ENCODE results near the gene GIGYF2.

The GIGYF2 gene

GRCh38 chr2:232860593-232861241, 163.6 kb downstream of the GIGYF2 start:
- H3K4me3 ChIP-seq (ENCODE audit: low read depth, low read length): no peak overlapping the region
- H3K27ac ChIP-seq: no peak overlapping the region
- H3K36me3 ChIP-seq (replicated peaks): peaks cover 25% of the 10 kb centered on the region
- TF ChIP-seq, protein P1, sequence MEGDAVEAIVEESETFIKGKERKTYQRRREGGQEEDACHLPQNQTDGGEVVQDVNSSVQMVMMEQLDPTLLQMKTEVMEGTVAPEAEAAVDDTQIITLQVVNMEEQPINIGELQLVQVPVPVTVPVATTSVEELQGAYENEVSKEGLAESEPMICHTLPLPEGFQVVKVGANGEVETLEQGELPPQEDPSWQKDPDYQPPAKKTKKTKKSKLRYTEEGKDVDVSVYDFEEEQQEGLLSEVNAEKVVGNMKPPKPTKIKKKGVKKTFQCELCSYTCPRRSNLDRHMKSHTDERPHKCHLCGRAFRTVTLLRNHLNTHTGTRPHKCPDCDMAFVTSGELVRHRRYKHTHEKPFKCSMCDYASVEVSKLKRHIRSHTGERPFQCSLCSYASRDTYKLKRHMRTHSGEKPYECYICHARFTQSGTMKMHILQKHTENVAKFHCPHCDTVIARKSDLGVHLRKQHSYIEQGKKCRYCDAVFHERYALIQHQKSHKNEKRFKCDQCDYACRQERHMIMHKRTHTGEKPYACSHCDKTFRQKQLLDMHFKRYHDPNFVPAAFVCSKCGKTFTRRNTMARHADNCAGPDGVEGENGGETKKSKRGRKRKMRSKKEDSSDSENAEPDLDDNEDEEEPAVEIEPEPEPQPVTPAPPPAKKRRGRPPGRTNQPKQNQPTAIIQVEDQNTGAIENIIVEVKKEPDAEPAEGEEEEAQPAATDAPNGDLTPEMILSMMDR (IDR thresholded peaks at IDR 0.05; ENCODE audit: low read depth, low read length, missing control alignments): no peak
- DNase-seq: no peak
- H3K27me3 ChIP-seq (replicated peaks): no peaks in the 10 kb centered on the region
- in situ Hi-C loops (cut with HindIII; ENCODE audit: low pct_ligation_motif_present, low sequenced_read_pairs): no loop called here

DNA sequence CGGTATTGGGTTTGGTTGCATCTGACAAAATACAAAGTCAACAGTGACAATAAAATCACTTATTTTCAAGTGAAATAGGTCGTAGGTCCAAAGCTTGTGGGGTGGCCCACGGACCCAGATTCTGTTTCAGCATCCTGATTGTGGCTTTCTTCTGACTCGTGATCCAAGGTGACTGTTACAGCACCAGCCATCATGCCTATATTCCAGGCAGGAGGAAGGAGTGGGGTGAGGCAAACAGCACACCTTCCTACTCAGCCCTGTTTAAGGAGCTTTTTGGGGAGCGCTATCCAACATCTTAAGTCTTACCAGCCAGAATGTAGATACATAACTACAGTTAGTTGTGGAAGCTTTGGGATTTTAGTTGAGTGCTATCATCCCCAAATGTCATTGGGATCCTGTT, 164.2 kb downstream of the GIGYF2 start:
- no peak overlapping the region for H3K4me3 ChIP-seq (ENCODE audit: low read depth, low read length)
- H3K36me3 ChIP-seq (replicated peaks): peaks cover 25% of the 10 kb centered on the region
- DNase-seq: no peak
- TF ChIP-seq, protein P1 (IDR thresholded peaks at IDR 0.05; ENCODE audit: low read depth, low read length, missing control alignments): no peak
- in situ Hi-C loops (cut with HindIII; ENCODE audit: low pct_ligation_motif_present, low sequenced_read_pairs): no loop called here
- H3K27me3 ChIP-seq (replicated peaks): no peaks in the 10 kb centered on the region
- H3K27ac ChIP-seq: no peak overlapping the region

GRCh38 chr2:232863996-232864395, 166.9 kb downstream of the GIGYF2 start:
- H3K36me3 ChIP-seq (replicated peaks): peaks cover 6% of the 10 kb centered on the region
- H3K27me3 ChIP-seq (replicated peaks): no peaks in the 10 kb centered on the region
- TF ChIP-seq, protein P1 (IDR thresholded peaks at IDR 0.05; ENCODE audit: low read depth, low read length, missing control alignments): no peak
- H3K4me3 ChIP-seq (ENCODE audit: low read depth, low read length): no peak overlapping the region
- H3K27ac ChIP-seq: no peak overlapping the region
- DNase-seq: no peak
- in situ Hi-C loops (cut with HindIII; ENCODE audit: low pct_ligation_motif_present, low sequenced_read_pairs): no loop called here

GRCh38 chr2:232865165-232865564, 168.0 kb downstream of the GIGYF2 start:
- in situ Hi-C loops (cut with HindIII; ENCODE audit: low pct_ligation_motif_present, low sequenced_read_pairs): no loop called here
- no peaks in the 10 kb centered on the region for H3K27me3 ChIP-seq (replicated peaks)

GRCh38 chr2:232866104-232866503, 169.0 kb downstream of the GIGYF2 start:
- TF ChIP-seq, protein P1 (IDR thresholded peaks at IDR 0.05; ENCODE audit: low read depth, low read length, missing control alignments): no peak
- in situ Hi-C loops (cut with HindIII; ENCODE audit: low pct_ligation_motif_present, low sequenced_read_pairs): no loop called here
- DNase-seq: no peak
- H3K36me3 ChIP-seq (replicated peaks): peaks cover 4% of the 10 kb centered on the region
- H3K4me3 ChIP-seq (ENCODE audit: low read depth, low read length): no peak overlapping the region
- H3K27ac ChIP-seq: no peak overlapping the region
- no peaks in the 10 kb centered on the region for H3K27me3 ChIP-seq (replicated peaks)

More at GRCh38 chr2:232865165-232865564, 168.0 kb downstream of the GIGYF2 start:
- TF ChIP-seq, protein P1 (IDR thresholded peaks at IDR 0.05; ENCODE audit: low read depth, low read length, missing control alignments): no peak
- H3K27ac ChIP-seq: no peak overlapping the region
- DNase-seq: no peak
- H3K4me3 ChIP-seq (ENCODE audit: low read depth, low read length): no peak overlapping the region
- H3K36me3 ChIP-seq (replicated peaks): peaks cover 5% of the 10 kb centered on the region

Measured in brain microvascular endothelial cell (primary cell).